Activated CD4-positive, alpha-beta T cell treated with anti-CD3 and anti-CD28 coated beads, Interleukin-2, amount 10 ng/mL, durations not matched to agents 7 days and 5 days (primary cell): ENCODE data around the gene SH2B2. TPM values are rescaled to one million over a fixed set of nuclear protein-coding genes. Genes with fewer than 3 reads are reported as not detected.
"Not testable (repeated sequence)": the region's sequence is repeated elsewhere in the genome, so short reads cannot be mapped to it uniquely, and the experiment has no call there.

Experiments
- CTCF ChIA-PET: fragments of 350-600 bp; sonication (Branson Sonifier 250); formaldehyde crosslinking; loops from one replicate; lab custom pipeline; 2021; ENCODE audit warnings: antibody characterized with exemption; lab: Charles Lee
- POLR2A ChIA-PET: fragments of 350-600 bp; sonication (Branson Sonifier 250); formaldehyde crosslinking; loops from one replicate; lab custom pipeline; 2021; ENCODE audit warnings: antibody characterized with exemption; lab: Charles Lee
- DNase-seq: peaks from one replicate; pipeline ENCODE4 v3.0.0-alpha.2; 2020
- H3K27ac Mint-ChIP-seq: one replicate; pipeline ENCODE4 v1.8.0; 2021; ENCODE audit warnings: mild to moderate bottlenecking, moderate library complexity, mixed read lengths
- H3K27me3 Mint-ChIP-seq: one replicate; pipeline ENCODE4 v1.8.0; 2021; ENCODE audit warnings: mixed read lengths
- H3K36me3 Mint-ChIP-seq: one replicate; pipeline ENCODE4 v1.8.0; 2021; ENCODE audit warnings: low read depth, mixed read lengths
- H3K4me1 Mint-ChIP-seq: one replicate; pipeline ENCODE4 v1.8.0; 2021; ENCODE audit warnings: mixed read lengths
- H3K4me3 Mint-ChIP-seq: one replicate; pipeline ENCODE4 v1.8.0; 2021; ENCODE audit warnings: mild to moderate bottlenecking, moderate library complexity, mixed read lengths
- H3K9me3 Mint-ChIP-seq: one replicate; pipeline ENCODE4 v1.8.0; 2021; ENCODE audit warnings: mixed read lengths
- microRNA-seq: library from miRNA; unstranded; fragments of <30 nt; microRNA quantifications from one replicate; pipeline ENCODE4 v1.2.0, GENCODE V29; 2021; ENCODE audit warnings: borderline microRNAs expressed, borderline replicate concordance
- total RNA-seq, 2 experiments: library from RNA; stranded (reverse); gene quantifications; one replicate each; pipeline ENCODE4 v1.2.3, GENCODE V29; 2021

SH2B2 gene
- total RNA-seq, 2 experiments from 2014 or later: 0.12 to 0.50 TPM

GRCh38 chr7:102364394-102364886 lies 77.8 kb downstream of the SH2B2 start:
- CTCF ChIA-PET, POLR2A ChIA-PET: not testable (repeated sequence)
- peak; percentile 7 for DNase-seq

DNA sequence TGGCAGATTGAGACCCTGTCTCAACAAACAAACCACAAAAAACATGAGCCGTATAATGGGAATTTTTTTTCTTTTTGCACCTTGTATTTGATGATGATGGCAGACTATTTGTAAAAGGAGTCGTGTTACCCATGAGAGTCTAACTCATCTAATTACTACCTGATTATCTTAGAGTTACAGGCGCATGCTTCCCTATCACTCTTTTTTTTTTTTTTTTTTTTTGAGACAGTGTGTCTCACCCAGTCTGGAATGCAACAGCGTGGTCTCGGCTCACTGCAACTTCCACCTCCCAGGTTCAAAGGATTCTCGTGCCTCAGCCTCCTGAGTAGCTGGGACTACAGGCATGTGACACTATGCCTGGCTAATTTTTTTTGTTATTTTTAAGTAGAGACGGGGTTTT lies 78.7 kb downstream of the SH2B2 start:
- H3K27me3 Mint-ChIP-seq, DNase-seq, CTCF ChIA-PET, H3K27ac Mint-ChIP-seq, H3K9me3 Mint-ChIP-seq, POLR2A ChIA-PET: not testable (repeated sequence)
- Mint-ChIP-seq H3K4me3 (peak overlapping the region; percentile 45), H3K36me3 (peaks cover 26% of the 10 kb centered on the region), H3K4me1 (peaks cover 15% of the 10 kb centered on the region)

More at GRCh38 chr7:102364394-102364886, 77.8 kb downstream of the SH2B2 start:
- Mint-ChIP-seq H3K4me3 (peak overlapping the region; percentile 90), H3K27ac (peak overlapping the region; percentile 89), H3K4me1 (peaks cover 13% of the 10 kb centered on the region), H3K36me3 (peaks cover 19% of the 10 kb centered on the region)
- not testable (repeated sequence) for H3K27me3 Mint-ChIP-seq, H3K9me3 Mint-ChIP-seq

- H3K4me1 Mint-ChIP-seq, H3K27me3 Mint-ChIP-seq, H3K9me3 Mint-ChIP-seq, H3K4me3 Mint-ChIP-seq, POLR2A ChIA-PET, CTCF ChIA-PET, DNase-seq, H3K27ac Mint-ChIP-seq: not testable (repeated sequence)
- peaks cover 39% of the 10 kb centered on the region for H3K36me3 Mint-ChIP-seq
These were observed 83.4 kb downstream of the SH2B2 start for GRCh38 chr7:102370038-102370437.

Small RNA genes lying within 50 kb of the gene (microRNA-seq; reads per million reads assigned to microRNA genes)
- not detected for gene MIR4285

Other genes starting within 250 kb of the SH2B2 start
- not detected for gene SPDYE6, start 69.6 kb downstream of the SH2B2 start, total RNA-seq
- gene PRKRIP1, start 109.5 kb downstream of the SH2B2 start, total RNA-seq: 10 to 100 TPM; 26.2 to 31.9 TPM
- 10 to 100 TPM; 61.2 to 63.7 TPM for gene ORAI2, start 146.7 kb downstream of the SH2B2 start, total RNA-seq
- 10 to 100 TPM; 10.5 to 12.9 TPM for gene ALKBH4, start 178.0 kb downstream of the SH2B2 start, total RNA-seq
- 10 to 100 TPM; 18.2 to 20.5 TPM for gene LRWD1, start 178.1 kb downstream of the SH2B2 start, total RNA-seq
- gene POLR2J, start 192.1 kb downstream of the SH2B2 start, total RNA-seq: 10 to 100 TPM; 44.3 to 56.4 TPM
- gene RASA4B, start 230.9 kb downstream of the SH2B2 start, total RNA-seq: 10 to 100 TPM; 23.2 to 26.9 TPM